K562 (cell line): Measurements from ENCODE around the gene GAS2L1. TPM values are rescaled to one million over a fixed set of nuclear protein-coding genes. Genes with fewer than 3 reads are reported as not detected.

ENCODE experiments used
- ATF1 ChIP-seq, 2 experiments: fragments of 450-650 bp in 1 of 2; IDR thresholded peaks; 2 replicates each; pipeline ENCODE4 v1.6.1; 2016; ENCODE audit warnings: missing compliant biosample characterization in 1 of 2, missing genetic modification characterization in 1 of 2
- CBX3 ChIP-seq, 2 experiments: IDR thresholded peaks; 1 replicate in 1 of 2; 2 replicates in 1 of 2; pipeline ENCODE4 v1.6.1; 2012; ENCODE audit warnings: inconsistent platforms in 2 of 2, low read length in 2 of 2, borderline replicate concordance in 1 of 2, control low read depth in 1 of 2
- DEAF1 ChIP-seq: fragments of 450-650 bp; formaldehyde crosslinking; IDR thresholded peaks from 2 replicates; pipeline ENCODE4 v1.4.0; 2020; ENCODE audit warnings: mild to moderate bottlenecking, moderate library complexity
- FOXK1 ChIP-seq: sonication (generic); formaldehyde crosslinking; IDR thresholded peaks from 2 replicates; pipeline ENCODE4 v1.8.0; 2022; ENCODE audit warnings: missing genetic modification reagents, mild to moderate bottlenecking, borderline replicate concordance
- GABPB1 ChIP-seq: sonication (generic); formaldehyde crosslinking; IDR thresholded peaks from 2 replicates; pipeline ENCODE4 v1.8.0; 2022; ENCODE audit warnings: mild to moderate bottlenecking, missing genetic modification reagents
- HES1 ChIP-seq: fragments of 450-650 bp; IDR thresholded peaks from 2 replicates; pipeline ENCODE4 v1.6.1; 2016; ENCODE audit warnings: low read depth, mild to moderate bottlenecking, moderate library complexity
- HNRNPK ChIP-seq: fragments of 200-400 bp; formaldehyde crosslinking; IDR thresholded peaks from one replicate; pipeline ENCODE4 v1.6.1; 2018; ENCODE audit warnings: mild to moderate bottlenecking, low read depth, low read length; ENCODE audit not compliant: poor library complexity, severe bottlenecking
- KAT2B ChIP-seq: IDR thresholded peaks from one replicate; pipeline ENCODE4 v1.6.1; 2012; ENCODE audit warnings: low read depth, mild to moderate bottlenecking, control low read depth, inconsistent platforms, low read length, moderate library complexity
- KAT7 ChIP-seq: sonication (generic); formaldehyde crosslinking; IDR thresholded peaks from 2 replicates; pipeline ENCODE4 v1.8.0; 2022; ENCODE audit warnings: missing genetic modification reagents, mild to moderate bottlenecking, borderline replicate concordance
- MTA1 ChIP-seq: fragments of 450-650 bp; IDR thresholded peaks from 2 replicates; pipeline ENCODE4 v1.6.1; 2017; ENCODE audit warnings: borderline replicate concordance
- NCOA1 ChIP-seq: fragments of 450-650 bp; IDR thresholded peaks from 2 replicates; pipeline ENCODE4 v1.6.1; 2016; ENCODE audit warnings: low read depth
- NCOR1 ChIP-seq: fragments of 450-650 bp; IDR thresholded peaks from 2 replicates; pipeline ENCODE4 v1.6.1; 2016; ENCODE audit warnings: mild to moderate bottlenecking, moderate library complexity
- NELFE ChIP-seq: IDR thresholded peaks from 2 replicates; pipeline ENCODE4 v1.6.1; 2011; ENCODE audit warnings: mild to moderate bottlenecking; ENCODE audit not compliant: insufficient read depth, insufficient read length
- PATZ1 ChIP-seq: fragments of 250-450 bp; sonication (Bioruptor Pico); IDR thresholded peaks from 2 replicates; pipeline ENCODE4 v1.5.0; 2020; ENCODE audit warnings: mild to moderate bottlenecking, borderline replicate concordance
- PCBP2 ChIP-seq: fragments of 200-400 bp; formaldehyde crosslinking; IDR thresholded peaks from 2 replicates; pipeline ENCODE4 v1.6.1; 2018; ENCODE audit warnings: low read length, low read depth, mild to moderate bottlenecking, moderate library complexity; ENCODE audit not compliant: poor library complexity, severe bottlenecking
- RUNX1 ChIP-seq: sonication (generic); IDR thresholded peaks from 2 replicates; pipeline ENCODE4 v1.6.1; 2016; ENCODE audit warnings: antibody characterized with exemption, low read depth
- SMAD3 ChIP-seq: fragments of 450-650 bp; formaldehyde crosslinking; conservative IDR thresholded peaks from 2 replicates; pipeline ENCODE4 v1.4.0; 2020; ENCODE audit warnings: mild to moderate bottlenecking
- TSC22D4 ChIP-seq: fragments of 450-650 bp; IDR thresholded peaks from 2 replicates; pipeline ENCODE4 v1.6.1; 2016; ENCODE audit warnings: missing genetic modification characterization, missing biosample characterization, control low read depth
- ZFP36 ChIP-seq: fragments of 150-350 bp; IDR thresholded peaks from 2 replicates; pipeline ENCODE4 v1.6.1; 2018; ENCODE audit warnings: low read length, low read depth; ENCODE audit not compliant: partially characterized antibody
- ZNF551 ChIP-seq: fragments of 250-450 bp; sonication (Bioruptor Pico); IDR thresholded peaks from 2 replicates; pipeline ENCODE4 v1.5.0; 2021; ENCODE audit warnings: mild to moderate bottlenecking, moderate library complexity
- ZNF780A ChIP-seq: fragments of 250-450 bp; sonication (Bioruptor Pico); IDR thresholded peaks from 2 replicates; pipeline ENCODE4 v1.5.0; 2021; ENCODE audit warnings: mild to moderate bottlenecking
- ZZZ3 ChIP-seq: fragments of 450-650 bp; IDR thresholded peaks from 2 replicates; pipeline ENCODE4 v1.6.1; 2016; ENCODE audit warnings: antibody characterized with exemption, mild to moderate bottlenecking, moderate library complexity
- polyA plus RNA-seq, 8 experiments: library from polyadenylated mRNA; depleted of rRNA in 4 of 8; stranded (reverse) in 5 of 8; unstranded in 3 of 8; fragments of >200 nt; fragmentation: Nextera tagmentation in 2 of 8; fragmentation: Illumina TruSeq in 1 of 8; extraction: Ambion mirVana in 2 of 8; extraction: Trizol in 1 of 8; gene quantifications; 2 replicates each; pipeline versions ENCODE4 v1.2.1 to v1.2.3, GENCODE V29; 2011 to 2014; ENCODE audit warnings: inconsistent platforms in 1 of 8, missing spikeins in 1 of 8
- total RNA-seq, 7 experiments: library from RNA; depleted of rRNA in 6 of 7; stranded (reverse); fragments of >200 nt in 6 of 7; fragmentation: Illumina TruSeq in 2 of 7; extraction: Trizol in 2 of 7; gene quantifications; 2 replicates each; pipeline versions ENCODE4 v1.2.1 to v1.2.3, GENCODE V29; 2011 to 2021; ENCODE audit warnings: low replicate concordance in 1 of 7
- TF ChIP-seq, protein P1 (sequence below): sonication (generic); formaldehyde crosslinking; IDR thresholded peaks from 2 replicates; pipeline ENCODE4 v1.8.1; 2023; ENCODE audit warnings: mild to moderate bottlenecking, missing genetic modification reagents

The GAS2L1 gene
- total and polyA plus RNA-seq, 9 of the 15 experiments (the other 6 are each of a cell fraction or from before 2014, with no cell fraction given), result 0.56 to 19.7 (median 3.2) TPM

DNA sequence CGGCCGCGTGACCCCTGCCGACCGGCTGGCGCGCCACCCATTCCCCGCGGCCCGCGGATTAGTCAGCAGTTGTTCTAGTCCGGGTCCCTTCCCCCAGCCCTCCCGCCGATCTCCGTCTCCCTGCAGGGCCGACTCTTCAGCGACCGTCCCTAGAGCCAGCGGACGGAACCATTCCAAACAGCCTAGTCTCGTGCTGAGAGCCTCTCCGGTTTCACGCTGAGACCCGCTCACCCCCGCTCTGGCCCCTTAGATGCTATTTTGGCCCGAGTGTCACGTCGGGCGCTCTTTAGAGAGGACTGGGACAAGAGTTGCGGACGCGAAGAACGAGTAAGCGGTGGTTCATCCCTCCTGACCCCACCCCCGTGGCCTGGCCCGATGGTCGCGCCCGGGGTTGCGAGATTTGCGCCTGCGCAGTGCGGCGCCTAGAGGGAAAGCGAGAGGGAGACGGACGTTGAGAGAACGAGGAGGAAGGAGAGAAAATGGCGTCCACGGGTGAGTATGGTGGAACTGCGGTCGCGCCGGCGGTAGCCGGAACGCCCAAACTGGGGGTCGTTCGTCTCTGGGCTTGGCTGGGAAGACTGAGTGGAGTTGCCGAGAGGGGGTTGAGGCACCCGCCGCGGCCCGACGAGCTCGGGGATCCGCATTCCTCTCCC is 38.5 kb upstream of the GAS2L1 start, which contains the start of the genes EWSR1 and RHBDD3 (continued):
- TF ChIP-seq NCOR1, result peak; percentile 51
- no peak for TF ChIP-seq HES1
- TF ChIP-seq NELFE, result no peak
- no peak for TF ChIP-seq TSC22D4 (tag)
- TF ChIP-seq MTA1, result no peak
- TF ChIP-seq KAT7 (CRISPR knock-in tag), result no peak
- TF ChIP-seq ZNF780A (CRISPR knock-in tag), result no peak
- TF ChIP-seq CBX3 (IDR thresholded peaks at IDR 0.05; ENCODE audit: borderline replicate concordance in 1 of 2, low read length in 2 of 2), result no peak
- no peak for TF ChIP-seq RUNX1
- TF ChIP-seq PATZ1 (CRISPR knock-in tag), result no peak
- TF ChIP-seq DEAF1, result no peak
- TF ChIP-seq ATF1 (CRISPR knock-in tag; IDR thresholded peaks at IDR 0.05), result no peak
- 0 out of 2 replicates have a peak, but pooled peaks have one; percentile 38 for TF ChIP-seq ATF1 (tag; IDR thresholded peaks at IDR 0.05)
- no peak for TF ChIP-seq KAT2B
- no peak for TF ChIP-seq PCBP2
- TF ChIP-seq FOXK1 (CRISPR knock-in tag), result no peak
- TF ChIP-seq ZNF551 (CRISPR knock-in tag), result no peak
- TF ChIP-seq ZFP36, result no peak
- no peak for TF ChIP-seq HNRNPK
- TF ChIP-seq GABPB1 (CRISPR knock-in tag), result peak; percentile 55; the same call in 1 of the 2 replicates
- TF ChIP-seq SMAD3 (CRISPR knock-in tag), result 0 out of 2 replicates have a peak, but pooled peaks have one; percentile 33
- TF ChIP-seq NCOA1, result peak; percentile 54; the same call in 1 of the 2 replicates
- TF ChIP-seq, protein P1, sequence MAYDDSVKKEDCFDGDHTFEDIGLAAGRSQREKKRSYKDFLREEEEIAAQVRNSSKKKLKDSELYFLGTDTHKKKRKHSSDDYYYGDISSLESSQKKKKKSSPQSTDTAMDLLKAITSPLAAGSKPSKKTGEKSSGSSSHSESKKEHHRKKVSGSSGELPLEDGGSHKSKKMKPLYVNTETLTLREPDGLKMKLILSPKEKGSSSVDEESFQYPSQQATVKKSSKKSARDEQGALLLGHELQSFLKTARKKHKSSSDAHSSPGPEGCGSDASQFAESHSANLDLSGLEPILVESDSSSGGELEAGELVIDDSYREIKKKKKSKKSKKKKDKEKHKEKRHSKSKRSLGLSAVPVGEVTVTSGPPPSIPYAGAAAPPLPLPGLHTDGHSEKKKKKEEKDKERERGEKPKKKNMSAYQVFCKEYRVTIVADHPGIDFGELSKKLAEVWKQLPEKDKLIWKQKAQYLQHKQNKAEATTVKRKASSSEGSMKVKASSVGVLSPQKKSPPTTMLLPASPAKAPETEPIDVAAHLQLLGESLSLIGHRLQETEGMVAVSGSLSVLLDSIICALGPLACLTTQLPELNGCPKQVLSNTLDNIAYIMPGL (CRISPR knock-in tag), result no peak
- no peak for TF ChIP-seq ZZZ3
